Fibroblast of upper back skin (primary cell): Measurements from ENCODE around the gene WDR86.

ENCODE experiments used
- DNase-seq: peaks from one replicate; pipeline ENCODE4 v3.0.0-alpha.2; 2013

The WDR86 gene

GRCh38 chr7:151426904-151427704, 17.3 kb upstream of the WDR86 start:
- no peak for DNase-seq

- peak; percentile 93 for DNase-seq
Observed at GRCh38 chr7:151426441-151426903, 16.6 kb upstream of the WDR86 start.

- DNase-seq = peak; percentile 28
Observed at GRCh38 chr7:151425670-151426440, 16.0 kb upstream of the WDR86 start.

- DNase-seq = no peak
Observed at GRCh38 chr7:151424799-151425198, 15.0 kb upstream of the WDR86 start.

- no peak for DNase-seq
Observed at GRCh38 chr7:151423936-151424335, 14.1 kb upstream of the WDR86 start.

GRCh38 chr7:151423226-151423625, 13.4 kb upstream of the WDR86 start:
- DNase-seq = no peak

- DNase-seq = no peak
Observed at GRCh38 chr7:151422212-151422611, 12.4 kb upstream of the WDR86 start.

- DNase-seq = no peak
Observed at GRCh38 chr7:151420144-151420543, 10.3 kb upstream of the WDR86 start.

GRCh38 chr7:151416941-151417315, 7.1 kb upstream of the WDR86 start:
- DNase-seq = no peak

GRCh38 chr7:151416112-151416940, 6.5 kb upstream of the WDR86 start:
- DNase-seq = no peak

GRCh38 chr7:151415375-151416105, 5.7 kb upstream of the WDR86 start:
- no peak for DNase-seq

GRCh38 chr7:151413241-151413640, 3.4 kb upstream of the WDR86 start:
- no peak for DNase-seq

- DNase-seq = no peak
Observed at GRCh38 chr7:151412318-151412717, 2.5 kb upstream of the WDR86 start.

GRCh38 chr7:151411551-151411950, 1.7 kb upstream of the WDR86 start:
- DNase-seq = no peak

GRCh38 chr7:151410405-151411390, 860 bp upstream of the WDR86 start:
- no peak for DNase-seq

GRCh38 chr7:151408839-151409666, 785 bp downstream of the WDR86 start:
- DNase-seq = no peak

- DNase-seq = no peak
Observed at GRCh38 chr7:151408498-151408838, 1.4 kb downstream of the WDR86 start.

GRCh38 chr7:151406886-151407583, 2.8 kb downstream of the WDR86 start:
- no peak for DNase-seq

- no peak for DNase-seq
Observed at GRCh38 chr7:151406051-151406875, 3.6 kb downstream of the WDR86 start.
